Activated CD4-positive, alpha-beta T cell treated with anti-CD3 and anti-CD28 coated beads, Interleukin-2, Interleukin-6, amounts not matched to agents 100 ng/mL and 50 ng/mL, durations not matched to agents 16 hours and 8 hours (primary cell): ENCODE results near the gene FGF13.
A peak's percentile ranks its signal among the peaks of the same experiment; 100 is the strongest.

Experiments
- DNase-seq: peaks from one replicate; pipeline ENCODE4 v3.0.0-alpha.2; 2020

The FGF13 gene

GRCh38 chrX:138711399-138712347, at the start of gene FGF13:
FGF13 (minus strand) TSS chrX:138711717; CDS start chrX:138711003, 714 bp downstream.
- DNase-seq, result peak; percentile 7

GRCh38 chrX:138759217-138759943, 47.9 kb upstream of the FGF13 start:
- DNase-seq, result no peak

- DNase-seq, result no peak
These were observed 44.7 kb upstream of the FGF13 start for GRCh38 chrX:138756234-138756633.

GRCh38 chrX:138754861-138755260, 43.3 kb upstream of the FGF13 start:
- DNase-seq, result no peak

- DNase-seq, result peak; percentile 28
These were observed 37.0 kb upstream of the FGF13 start for GRCh38 chrX:138748480-138748879.

GRCh38 chrX:138745196-138745595, 33.7 kb upstream of the FGF13 start:
- peak; percentile 65 for DNase-seq

GRCh38 chrX:138742217-138742616, 30.7 kb upstream of the FGF13 start:
- no peak for DNase-seq

- DNase-seq, result no peak
These were observed 28.8 kb upstream of the FGF13 start for GRCh38 chrX:138740341-138740740.

GRCh38 chrX:138723301-138723700, 11.8 kb upstream of the FGF13 start:
- DNase-seq, result no peak

- no peak for DNase-seq
These were observed 7.9 kb upstream of the FGF13 start for GRCh38 chrX:138719396-138719795.

GRCh38 chrX:138718941-138719340, 7.4 kb upstream of the FGF13 start:
- no peak for DNase-seq

- no peak for DNase-seq
These were observed 613 bp downstream of the FGF13 start for GRCh38 chrX:138710866-138711341.

GRCh38 chrX:138709886-138710791, 1.4 kb downstream of the FGF13 start:
- no peak for DNase-seq

GRCh38 chrX:138708268-138708667, 3.2 kb downstream of the FGF13 start:
- no peak for DNase-seq

GRCh38 chrX:138704596-138704995, 6.9 kb downstream of the FGF13 start:
- DNase-seq, result no peak

- DNase-seq, result no peak
These were observed 7.4 kb downstream of the FGF13 start for GRCh38 chrX:138704101-138704500.

GRCh38 chrX:138692591-138692990, 18.9 kb downstream of the FGF13 start:
- DNase-seq, result no peak

- no peak for DNase-seq
These were observed 20.3 kb downstream of the FGF13 start for GRCh38 chrX:138691186-138691585.

GRCh38 chrX:138690591-138690990, 20.9 kb downstream of the FGF13 start:
- no peak for DNase-seq

GRCh38 chrX:138683600-138683999, 27.9 kb downstream of the FGF13 start:
- no peak for DNase-seq

- DNase-seq, result peak; percentile 29
These were observed 41.8 kb downstream of the FGF13 start for GRCh38 chrX:138669693-138670092.

- no peak for DNase-seq
These were observed 47.1 kb downstream of the FGF13 start for GRCh38 chrX:138664466-138664865.

- DNase-seq, result no peak
These were observed 47.5 kb downstream of the FGF13 start for GRCh38 chrX:138664016-138664415.
